ENCODE data around the gene CYP2W1.

- TF ChIP-seq, protein P1, sequence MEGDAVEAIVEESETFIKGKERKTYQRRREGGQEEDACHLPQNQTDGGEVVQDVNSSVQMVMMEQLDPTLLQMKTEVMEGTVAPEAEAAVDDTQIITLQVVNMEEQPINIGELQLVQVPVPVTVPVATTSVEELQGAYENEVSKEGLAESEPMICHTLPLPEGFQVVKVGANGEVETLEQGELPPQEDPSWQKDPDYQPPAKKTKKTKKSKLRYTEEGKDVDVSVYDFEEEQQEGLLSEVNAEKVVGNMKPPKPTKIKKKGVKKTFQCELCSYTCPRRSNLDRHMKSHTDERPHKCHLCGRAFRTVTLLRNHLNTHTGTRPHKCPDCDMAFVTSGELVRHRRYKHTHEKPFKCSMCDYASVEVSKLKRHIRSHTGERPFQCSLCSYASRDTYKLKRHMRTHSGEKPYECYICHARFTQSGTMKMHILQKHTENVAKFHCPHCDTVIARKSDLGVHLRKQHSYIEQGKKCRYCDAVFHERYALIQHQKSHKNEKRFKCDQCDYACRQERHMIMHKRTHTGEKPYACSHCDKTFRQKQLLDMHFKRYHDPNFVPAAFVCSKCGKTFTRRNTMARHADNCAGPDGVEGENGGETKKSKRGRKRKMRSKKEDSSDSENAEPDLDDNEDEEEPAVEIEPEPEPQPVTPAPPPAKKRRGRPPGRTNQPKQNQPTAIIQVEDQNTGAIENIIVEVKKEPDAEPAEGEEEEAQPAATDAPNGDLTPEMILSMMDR (IDR thresholded peaks at IDR 0.05 in 4 of 5, conservative IDR thresholded peaks at IDR 0.05 in 1 of 5), result no peak
- TF ChIP-seq POLR2A (IDR thresholded peaks at IDR 0.05), result no peak
Observed at GRCh38 chr7:945556-946255, 37.3 kb upstream of the CYP2W1 start.

Measured in gastrocnemius medialis (tissue), 4 donors.